Measurements from ENCODE around the gene LRRC10B.
"Not testable (repeated sequence)": the region's sequence is repeated elsewhere in the genome, so short reads cannot be mapped to it uniquely, and the experiment has no call there.

LRRC10B gene

GRCh38 chr11:61507962-61508861 is at the start of gene LRRC10B:
LRRC10B (plus strand) TSS chr11:61508749; CDS start chr11:61508999, 250 bp downstream.
- DNase-seq (ENCODE audit: low read depth in 2 of 2) = peak; percentile 28 to 34

- DNase-seq (ENCODE audit: low read depth in 2 of 2) = no peak
Measured at GRCh38 chr11:61460474-61460881, 48.1 kb upstream of the LRRC10B start.

GRCh38 chr11:61460986-61461385 is 47.6 kb upstream of the LRRC10B start:
- no peak for DNase-seq (ENCODE audit: low read depth in 2 of 2)

- DNase-seq (ENCODE audit: low read depth in 2 of 2) = not testable (repeated sequence)
Measured at GRCh38 chr11:61467602-61468001, 40.9 kb upstream of the LRRC10B start.

- no peak for DNase-seq (ENCODE audit: low read depth in 2 of 2)
Measured at GRCh38 chr11:61468002-61468401, 40.5 kb upstream of the LRRC10B start.

GRCh38 chr11:61472282-61472681 is 36.3 kb upstream of the LRRC10B start:
- no peak for DNase-seq (ENCODE audit: low read depth in 2 of 2)

GRCh38 chr11:61472868-61473267 is 35.7 kb upstream of the LRRC10B start:
- DNase-seq (ENCODE audit: low read depth in 2 of 2) = no peak

GRCh38 chr11:61473370-61474012 is 35.1 kb upstream of the LRRC10B start:
- DNase-seq (ENCODE audit: low read depth in 2 of 2) = no peak

- DNase-seq (ENCODE audit: low read depth in 2 of 2) = no peak
Measured at GRCh38 chr11:61474013-61474643, 34.4 kb upstream of the LRRC10B start.

- DNase-seq (ENCODE audit: low read depth in 2 of 2) = no peak
Measured at GRCh38 chr11:61475433-61475832, 33.1 kb upstream of the LRRC10B start.

- no peak for DNase-seq (ENCODE audit: low read depth in 2 of 2)
Measured at GRCh38 chr11:61476371-61476770, 32.2 kb upstream of the LRRC10B start.

- no peak for DNase-seq (ENCODE audit: low read depth in 2 of 2)
Measured at GRCh38 chr11:61477126-61477525, 31.4 kb upstream of the LRRC10B start.

GRCh38 chr11:61477727-61478148 is 30.8 kb upstream of the LRRC10B start:
- peak; percentile 28 to 45 for DNase-seq (ENCODE audit: low read depth in 2 of 2)

GRCh38 chr11:61479360-61480058 is 29.0 kb upstream of the LRRC10B start:
- DNase-seq (ENCODE audit: low read depth in 2 of 2) = not testable (repeated sequence)

- no peak for DNase-seq (ENCODE audit: low read depth in 2 of 2)
Measured at GRCh38 chr11:61480261-61480993, 28.1 kb upstream of the LRRC10B start.

- no peak for DNase-seq (ENCODE audit: low read depth in 2 of 2)
Measured at GRCh38 chr11:61480994-61481335, 27.6 kb upstream of the LRRC10B start.

GRCh38 chr11:61481806-61482205 is 26.7 kb upstream of the LRRC10B start:
- no peak for DNase-seq (ENCODE audit: low read depth in 2 of 2)

- peak; percentile 8 to 45 for DNase-seq (ENCODE audit: low read depth in 2 of 2)
Measured at GRCh38 chr11:61482513-61482912, 26.0 kb upstream of the LRRC10B start.

- no peak for DNase-seq (ENCODE audit: low read depth in 2 of 2)
Measured at GRCh38 chr11:61484541-61484940, 24.0 kb upstream of the LRRC10B start.

GRCh38 chr11:61485080-61485479 is 23.5 kb upstream of the LRRC10B start:
- no peak for DNase-seq (ENCODE audit: low read depth in 2 of 2)

GRCh38 chr11:61486011-61486620 is 22.4 kb upstream of the LRRC10B start:
- DNase-seq (ENCODE audit: low read depth in 2 of 2) = no peak

All from stimulated activated CD4-positive, alpha-beta T cell treated with anti-CD3 and anti-CD28 coated beads, Interleukin-4, amount 100 ng/mL, for 48 hours (primary cell).